ENCODE results near the gene CYB5R4.

The CYB5R4 gene, protein sequence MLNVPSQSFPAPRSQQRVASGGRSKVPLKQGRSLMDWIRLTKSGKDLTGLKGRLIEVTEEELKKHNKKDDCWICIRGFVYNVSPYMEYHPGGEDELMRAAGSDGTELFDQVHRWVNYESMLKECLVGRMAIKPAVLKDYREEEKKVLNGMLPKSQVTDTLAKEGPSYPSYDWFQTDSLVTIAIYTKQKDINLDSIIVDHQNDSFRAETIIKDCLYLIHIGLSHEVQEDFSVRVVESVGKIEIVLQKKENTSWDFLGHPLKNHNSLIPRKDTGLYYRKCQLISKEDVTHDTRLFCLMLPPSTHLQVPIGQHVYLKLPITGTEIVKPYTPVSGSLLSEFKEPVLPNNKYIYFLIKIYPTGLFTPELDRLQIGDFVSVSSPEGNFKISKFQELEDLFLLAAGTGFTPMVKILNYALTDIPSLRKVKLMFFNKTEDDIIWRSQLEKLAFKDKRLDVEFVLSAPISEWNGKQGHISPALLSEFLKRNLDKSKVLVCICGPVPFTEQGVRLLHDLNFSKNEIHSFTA

DNA sequence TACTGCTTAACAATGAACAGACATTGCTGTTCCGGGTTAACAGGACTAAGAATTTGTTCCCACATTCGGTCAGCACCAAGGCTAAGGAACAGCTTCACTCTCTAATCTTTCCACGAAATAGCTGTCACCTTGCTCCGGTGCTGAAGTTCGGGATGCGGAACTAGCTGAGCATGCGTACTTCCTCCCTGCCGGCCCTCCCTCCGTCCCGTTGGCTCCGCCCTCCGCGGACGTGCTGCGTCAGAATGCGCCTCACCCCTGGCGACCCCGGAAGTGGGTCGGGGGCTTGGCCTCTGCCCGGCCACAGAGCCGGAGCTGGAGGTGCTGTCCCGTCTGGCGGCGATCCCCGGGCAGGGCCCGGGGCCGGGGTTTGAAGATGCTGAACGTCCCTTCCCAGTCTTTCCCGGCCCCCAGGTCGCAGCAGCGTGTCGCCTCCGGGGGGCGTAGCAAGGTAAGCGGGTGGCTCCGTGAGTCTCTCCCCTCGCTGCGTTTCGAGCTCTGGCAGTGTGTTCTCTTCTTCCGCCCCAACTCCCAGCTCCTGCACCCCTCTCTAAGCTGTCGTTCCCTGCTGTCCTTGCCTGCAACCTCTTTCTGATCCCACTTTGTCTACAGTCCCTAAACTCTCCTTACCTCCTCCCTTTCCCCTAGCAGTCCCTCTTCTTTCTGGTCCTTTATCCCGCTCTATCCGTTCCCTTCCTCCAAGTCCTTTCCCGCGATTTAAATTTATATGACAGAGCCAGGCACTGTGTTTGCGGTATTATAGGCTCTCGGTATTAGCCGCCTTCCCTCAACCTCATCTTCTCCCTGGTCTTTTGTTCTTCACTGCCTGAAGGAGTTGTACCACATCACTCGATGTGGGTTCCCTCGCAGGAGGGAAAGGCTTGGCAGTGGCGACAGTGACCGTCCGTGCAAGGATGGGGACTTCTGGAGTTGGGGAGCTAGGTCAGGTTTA, at the start of gene CYB5R4:
TSS of gene CYB5R4 (plus strand) at position 280 of the 949 bp plus-strand sequence. CDS start at position 374, 94 bp downstream.
- peak; percentile 63 to 69 for DNase-seq

DNA sequence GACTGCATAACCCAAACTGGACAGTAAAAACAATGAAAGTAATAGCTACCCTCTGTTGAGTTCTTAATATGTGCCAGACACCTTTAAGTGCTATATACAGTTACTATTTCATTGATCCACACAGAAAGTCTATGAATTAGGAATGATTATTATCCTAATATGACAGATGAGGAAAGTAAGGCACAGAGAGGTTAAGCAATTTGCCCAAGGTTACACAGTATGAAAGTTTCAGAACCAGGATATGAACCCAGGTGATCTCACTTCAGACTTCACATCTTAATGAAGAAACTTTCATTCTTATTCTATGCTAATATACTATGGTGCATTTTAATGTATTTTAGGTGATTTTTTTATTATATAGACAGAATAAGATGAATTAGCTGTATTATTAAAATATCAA, 46.9 kb upstream of the CYB5R4 start:
- no peak for DNase-seq

- DNase-seq, result no peak
Observed at GRCh38 chr6:83815631-83816272, 43.7 kb upstream of the CYB5R4 start.

GRCh38 chr6:83822629-83823169, 36.8 kb upstream of the CYB5R4 start:
- DNase-seq, result no peak

DNA sequence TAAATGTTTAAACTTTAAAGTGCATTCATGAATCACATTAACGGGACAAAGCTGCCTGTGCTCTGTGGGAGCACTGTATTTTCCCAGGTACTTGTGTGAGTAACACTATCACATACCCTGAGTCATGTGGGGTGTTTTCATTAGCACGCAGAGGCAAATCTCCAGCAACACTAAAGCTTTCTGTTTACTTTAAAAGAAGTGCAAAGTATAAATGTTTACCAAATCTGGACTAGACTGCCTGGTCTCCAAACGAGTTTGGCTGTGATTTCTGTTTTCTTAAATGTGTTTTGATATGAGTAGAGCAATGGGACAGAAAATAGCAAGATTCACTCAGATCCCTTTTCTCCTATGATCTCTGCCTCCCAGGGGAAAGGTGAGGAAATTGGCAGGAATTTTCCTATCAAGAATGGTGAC, 35.1 kb upstream of the CYB5R4 start:
- no peak for DNase-seq

DNA sequence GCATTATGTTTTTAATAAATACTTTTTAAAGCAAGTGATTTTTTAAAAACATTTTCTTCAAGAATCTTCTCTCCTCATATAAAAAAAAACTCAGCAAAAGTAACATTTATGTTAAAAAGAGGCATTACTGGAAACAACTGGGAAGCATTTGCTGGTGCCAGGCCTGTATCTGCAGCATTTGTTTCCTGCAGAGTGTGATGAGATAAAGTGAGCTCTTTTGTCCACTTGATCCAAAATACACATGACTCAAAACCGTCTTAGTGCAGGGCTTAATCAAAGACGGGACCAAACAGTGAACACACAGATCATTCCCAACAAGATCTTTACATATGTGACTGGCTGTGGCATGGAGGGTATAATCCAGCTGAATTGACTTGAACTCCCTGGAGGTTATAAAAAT, 34.7 kb upstream of the CYB5R4 start:
- no peak for DNase-seq

DNA sequence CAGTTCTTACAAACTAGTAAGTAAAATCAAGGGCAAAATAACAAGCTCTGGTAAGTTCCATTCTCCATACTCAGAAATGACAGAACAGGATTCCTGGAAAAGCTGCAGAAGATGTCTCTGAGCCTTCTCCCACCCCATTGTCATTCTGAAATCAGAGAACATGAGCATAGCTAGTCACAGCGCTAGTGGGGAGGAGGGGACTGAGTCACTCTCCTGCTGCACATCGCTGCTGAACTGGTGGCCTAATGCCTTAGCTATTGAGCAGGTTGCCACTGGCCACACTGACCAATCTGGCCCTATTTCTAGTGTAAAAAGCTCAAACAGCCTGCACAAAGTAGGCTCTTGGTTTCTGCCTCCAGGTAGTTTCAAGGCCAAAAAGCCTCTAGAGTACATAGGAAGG, 32.4 kb upstream of the CYB5R4 start:
- DNase-seq, result no peak

DNA sequence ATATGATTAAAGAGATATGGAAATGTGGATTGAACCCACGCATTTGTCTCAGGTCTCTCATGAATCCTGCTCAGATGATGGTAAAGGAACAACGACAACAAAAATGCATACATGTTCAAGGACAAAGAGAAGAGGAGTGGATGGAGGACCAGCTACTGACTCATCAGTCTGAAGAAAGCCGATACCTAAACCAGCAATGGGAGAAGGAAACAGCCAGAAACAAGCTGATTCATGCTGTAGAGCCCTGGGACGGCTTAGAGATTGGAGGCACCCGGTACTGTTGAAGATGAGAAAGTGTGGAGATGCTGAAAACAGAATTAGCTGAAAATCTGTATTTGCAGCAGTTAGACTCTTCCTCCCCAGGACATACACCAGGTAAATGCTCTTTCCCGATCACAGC, 20.8 kb upstream of the CYB5R4 start:
- no peak for DNase-seq

DNA sequence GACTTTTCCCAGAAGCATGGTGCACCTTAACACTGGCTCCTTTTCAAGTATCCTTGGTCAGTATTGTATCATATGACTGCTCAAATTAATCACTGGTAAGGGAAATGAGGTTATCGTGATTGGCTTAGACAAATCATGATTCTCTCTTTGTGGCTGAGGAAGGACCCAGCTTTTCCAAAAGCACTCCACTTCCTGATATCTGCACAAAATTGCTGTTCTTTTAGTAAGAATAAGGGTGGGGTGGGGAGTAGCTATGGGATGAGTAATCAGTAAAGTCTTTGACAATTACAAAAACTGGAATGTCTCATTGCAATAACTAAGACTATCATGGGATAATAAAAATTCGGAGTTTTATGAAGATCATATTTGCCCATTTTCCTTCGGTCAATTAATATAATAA, 15.3 kb upstream of the CYB5R4 start:
- no peak for DNase-seq

DNA sequence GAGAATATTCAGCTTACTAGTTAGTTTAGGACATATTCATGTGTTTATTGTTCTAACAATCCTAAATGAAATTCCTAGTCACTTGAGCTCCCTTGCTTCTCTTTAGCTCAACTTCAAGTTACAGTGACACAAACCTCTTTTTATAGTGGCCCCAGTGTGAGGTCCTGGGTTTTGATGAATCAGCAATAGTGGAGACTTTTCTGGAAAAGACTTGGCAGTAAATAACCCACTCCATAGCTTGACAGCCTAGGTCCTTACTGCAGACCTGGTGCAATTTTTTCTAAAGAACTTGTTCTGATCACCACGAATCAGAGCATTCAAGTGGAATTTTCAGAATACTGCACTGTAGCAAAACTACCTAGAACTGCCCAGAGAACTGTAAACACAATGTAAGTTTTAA, 13.2 kb upstream of the CYB5R4 start:
- no peak for DNase-seq

DNA sequence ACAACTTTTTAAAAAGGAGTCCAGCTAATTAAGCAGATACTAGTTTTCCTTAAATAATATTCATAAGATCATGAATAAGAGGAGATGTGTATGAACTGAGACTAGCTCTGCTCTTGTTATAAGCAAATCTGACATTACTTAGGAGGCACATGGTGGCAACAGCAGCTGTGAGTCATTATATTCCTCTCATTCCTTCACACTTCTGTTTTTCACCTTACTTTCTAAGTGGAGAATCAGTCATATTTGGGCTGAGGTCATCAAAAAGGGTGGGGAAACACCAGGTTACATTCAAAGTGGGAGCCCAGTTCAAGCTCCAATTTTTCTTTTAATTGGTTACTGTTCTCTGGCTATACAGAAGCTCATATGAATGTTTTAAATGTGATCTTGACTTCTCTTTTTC, 12.3 kb upstream of the CYB5R4 start:
- no peak for DNase-seq

GRCh38 chr6:83849127-83849526, 10.4 kb upstream of the CYB5R4 start:
- no peak for DNase-seq

- DNase-seq, result no peak
Observed at GRCh38 chr6:83849610-83850009, 9.9 kb upstream of the CYB5R4 start.

GRCh38 chr6:83852528-83853177, 6.8 kb upstream of the CYB5R4 start:
- DNase-seq, result no peak

- peak; percentile 43 to 51 for DNase-seq
Observed at GRCh38 chr6:83853178-83854000, 6.1 kb upstream of the CYB5R4 start, which contains the start of gene RIPPLY2. TSS of gene RIPPLY2 (plus strand) at chr6:83853360. CDS start at chr6:83853417, 57 bp downstream.

- DNase-seq, result no peak
Observed at GRCh38 chr6:83854001-83854501, 5.4 kb upstream of the CYB5R4 start.

GRCh38 chr6:83854766-83855165, 4.7 kb upstream of the CYB5R4 start:
- no peak for DNase-seq

GRCh38 chr6:83860359-83860755, 868 bp downstream of the CYB5R4 start:
- no peak for DNase-seq

- no peak for DNase-seq
Observed at GRCh38 chr6:83860782-83861495, 1.4 kb downstream of the CYB5R4 start.

DNA sequence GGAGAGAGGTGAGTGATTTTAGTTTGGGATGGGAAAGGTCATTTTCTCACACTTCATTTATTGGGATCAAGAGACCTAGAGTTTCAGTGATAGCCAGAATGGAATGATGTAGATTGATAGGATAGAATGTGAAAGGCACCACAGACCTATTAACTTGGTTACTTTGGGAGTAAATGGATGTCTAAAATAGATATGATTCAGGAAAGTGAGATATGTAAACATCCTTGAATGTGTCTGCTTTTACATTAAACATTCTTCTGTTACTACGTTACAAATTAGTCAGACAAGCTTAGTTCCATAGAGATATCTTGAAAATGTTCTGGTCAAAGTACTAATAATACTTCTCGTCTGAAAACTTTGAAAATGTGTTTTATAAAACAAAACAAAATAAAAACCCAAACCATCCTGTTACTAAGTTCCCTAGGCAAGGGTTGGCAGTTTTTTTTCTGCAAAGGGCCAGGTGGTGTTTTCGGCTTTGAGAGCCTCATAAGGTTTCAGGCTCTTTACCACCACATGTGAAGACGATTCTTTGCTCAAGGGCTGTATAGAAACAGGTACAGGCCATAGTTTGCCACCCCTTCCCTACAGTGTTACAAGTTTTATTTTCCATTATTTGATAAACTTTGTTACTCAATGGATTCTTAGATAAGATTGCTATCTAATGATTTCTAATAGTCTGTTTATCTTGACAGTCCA, 3.4 kb downstream of the CYB5R4 start:
- DNase-seq, result no peak
